ENCODE measurements around the gene PLEKHG5. TPM values are rescaled to one million over a fixed set of nuclear protein-coding genes. Genes with fewer than 3 reads are reported as not detected.

Gene PLEKHG5, protein sequence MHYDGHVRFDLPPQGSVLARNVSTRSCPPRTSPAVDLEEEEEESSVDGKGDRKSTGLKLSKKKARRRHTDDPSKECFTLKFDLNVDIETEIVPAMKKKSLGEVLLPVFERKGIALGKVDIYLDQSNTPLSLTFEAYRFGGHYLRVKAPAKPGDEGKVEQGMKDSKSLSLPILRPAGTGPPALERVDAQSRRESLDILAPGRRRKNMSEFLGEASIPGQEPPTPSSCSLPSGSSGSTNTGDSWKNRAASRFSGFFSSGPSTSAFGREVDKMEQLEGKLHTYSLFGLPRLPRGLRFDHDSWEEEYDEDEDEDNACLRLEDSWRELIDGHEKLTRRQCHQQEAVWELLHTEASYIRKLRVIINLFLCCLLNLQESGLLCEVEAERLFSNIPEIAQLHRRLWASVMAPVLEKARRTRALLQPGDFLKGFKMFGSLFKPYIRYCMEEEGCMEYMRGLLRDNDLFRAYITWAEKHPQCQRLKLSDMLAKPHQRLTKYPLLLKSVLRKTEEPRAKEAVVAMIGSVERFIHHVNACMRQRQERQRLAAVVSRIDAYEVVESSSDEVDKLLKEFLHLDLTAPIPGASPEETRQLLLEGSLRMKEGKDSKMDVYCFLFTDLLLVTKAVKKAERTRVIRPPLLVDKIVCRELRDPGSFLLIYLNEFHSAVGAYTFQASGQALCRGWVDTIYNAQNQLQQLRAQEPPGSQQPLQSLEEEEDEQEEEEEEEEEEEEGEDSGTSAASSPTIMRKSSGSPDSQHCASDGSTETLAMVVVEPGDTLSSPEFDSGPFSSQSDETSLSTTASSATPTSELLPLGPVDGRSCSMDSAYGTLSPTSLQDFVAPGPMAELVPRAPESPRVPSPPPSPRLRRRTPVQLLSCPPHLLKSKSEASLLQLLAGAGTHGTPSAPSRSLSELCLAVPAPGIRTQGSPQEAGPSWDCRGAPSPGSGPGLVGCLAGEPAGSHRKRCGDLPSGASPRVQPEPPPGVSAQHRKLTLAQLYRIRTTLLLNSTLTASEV
- total RNA-seq: 17.6 and 23.9 TPM in 2 replicates

DNA sequence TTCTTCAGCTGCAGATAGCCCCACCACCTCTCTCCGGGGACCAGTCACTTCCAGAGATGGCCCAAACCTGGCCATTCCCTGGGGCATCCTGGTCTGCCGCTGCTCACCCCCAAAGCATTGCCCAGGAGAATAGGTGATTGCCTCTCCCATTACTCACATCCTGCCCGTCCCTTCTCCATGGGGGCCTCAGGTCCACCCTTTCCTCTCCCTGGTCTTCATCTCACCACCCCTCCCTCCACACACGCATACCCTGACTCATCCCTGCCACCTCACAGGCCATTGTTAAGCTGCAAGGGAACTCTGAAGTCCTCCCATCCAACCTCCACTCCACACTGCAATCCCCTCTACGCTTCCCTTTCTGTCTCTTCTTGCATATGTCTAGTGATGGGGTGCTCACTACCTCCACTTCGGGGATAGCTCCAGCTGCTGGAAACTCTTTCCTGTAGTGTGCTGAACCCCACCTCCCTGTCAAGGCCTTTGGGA lies at the start of gene PLEKHG5:
PLEKHG5 (minus strand) TSS at position 188 of the 483 bp plus-strand sequence. CDS start 14,096 bp downstream, outside the sequence.

DNA sequence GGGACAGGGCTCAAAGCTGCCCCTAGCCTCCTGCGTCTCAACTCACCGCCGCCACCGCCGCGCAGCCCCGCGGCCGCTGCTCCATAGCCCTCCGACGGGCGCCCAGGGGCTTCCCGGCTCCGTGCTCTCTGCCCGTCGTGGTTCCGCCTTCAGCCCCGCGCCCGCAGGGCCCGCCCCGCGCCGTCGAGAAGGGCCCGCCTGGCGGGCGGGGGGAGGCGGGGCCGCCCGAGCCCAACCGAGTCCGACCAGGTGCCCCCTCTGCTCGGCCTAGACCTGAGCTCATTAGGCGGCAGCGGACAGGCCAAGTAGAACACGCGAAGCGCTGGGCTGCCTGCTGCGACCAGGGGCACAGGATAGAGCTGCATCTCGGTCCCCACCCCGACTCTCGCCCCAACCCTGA lies 25.4 kb downstream of the PLEKHG5 start, which contains the start of gene TNFRSF25:
TNFRSF25 (minus strand) TSS at position 151 of the 400 bp plus-strand sequence; CDS start at position 85, 66 bp downstream.

DNA sequence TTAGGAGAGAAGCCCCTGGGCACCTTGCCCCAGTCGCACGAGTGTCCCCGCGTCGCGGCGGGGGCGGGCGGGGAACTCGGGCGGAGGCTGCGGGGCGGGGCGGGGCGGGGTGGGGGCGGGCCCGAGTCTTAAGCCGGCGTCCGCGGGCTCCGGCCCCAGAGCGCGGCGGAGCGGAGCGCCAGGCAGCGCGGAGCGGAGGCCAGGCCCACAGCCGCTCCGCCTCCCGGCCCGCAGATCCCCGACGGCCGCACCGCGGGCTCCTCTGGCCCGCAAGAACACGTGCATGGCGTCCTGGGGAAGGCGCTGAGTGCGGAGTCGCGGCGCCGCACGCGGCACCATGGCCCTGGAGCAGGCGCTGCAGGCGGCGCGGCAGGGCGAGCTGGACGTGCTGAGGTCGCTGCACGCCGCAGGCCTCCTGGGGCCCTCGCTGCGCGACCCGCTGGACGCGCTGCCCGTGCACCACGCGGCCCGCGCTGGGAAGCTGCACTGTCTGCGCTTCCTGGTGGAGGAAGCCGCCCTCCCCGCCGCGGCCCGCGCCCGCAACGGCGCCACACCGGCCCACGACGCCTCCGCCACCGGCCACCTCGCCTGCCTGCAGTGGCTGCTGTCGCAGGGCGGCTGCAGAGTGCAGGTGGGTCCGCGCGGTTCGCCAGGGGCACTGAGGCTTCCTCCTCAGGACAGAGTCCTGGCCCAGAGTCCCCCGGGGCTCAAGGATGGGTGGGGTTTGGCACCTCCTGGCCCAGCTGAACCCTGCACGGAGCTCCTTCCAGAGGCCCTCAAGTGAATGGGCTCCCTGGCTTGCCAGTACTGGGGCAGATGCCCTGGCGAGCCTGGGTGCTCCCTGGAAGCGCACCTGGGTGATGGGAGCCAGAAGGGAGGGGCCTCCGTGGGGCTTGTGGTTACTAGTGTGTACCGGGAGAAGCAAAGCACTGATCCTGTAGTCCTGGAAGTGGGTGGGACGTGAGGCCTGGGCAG lies 66.6 kb downstream of the PLEKHG5 start, which contains the start of gene ESPN:
ESPN (plus strand) TSS at position 158 of the 975 bp plus-strand sequence; CDS start at position 338, 180 bp downstream.

DNA sequence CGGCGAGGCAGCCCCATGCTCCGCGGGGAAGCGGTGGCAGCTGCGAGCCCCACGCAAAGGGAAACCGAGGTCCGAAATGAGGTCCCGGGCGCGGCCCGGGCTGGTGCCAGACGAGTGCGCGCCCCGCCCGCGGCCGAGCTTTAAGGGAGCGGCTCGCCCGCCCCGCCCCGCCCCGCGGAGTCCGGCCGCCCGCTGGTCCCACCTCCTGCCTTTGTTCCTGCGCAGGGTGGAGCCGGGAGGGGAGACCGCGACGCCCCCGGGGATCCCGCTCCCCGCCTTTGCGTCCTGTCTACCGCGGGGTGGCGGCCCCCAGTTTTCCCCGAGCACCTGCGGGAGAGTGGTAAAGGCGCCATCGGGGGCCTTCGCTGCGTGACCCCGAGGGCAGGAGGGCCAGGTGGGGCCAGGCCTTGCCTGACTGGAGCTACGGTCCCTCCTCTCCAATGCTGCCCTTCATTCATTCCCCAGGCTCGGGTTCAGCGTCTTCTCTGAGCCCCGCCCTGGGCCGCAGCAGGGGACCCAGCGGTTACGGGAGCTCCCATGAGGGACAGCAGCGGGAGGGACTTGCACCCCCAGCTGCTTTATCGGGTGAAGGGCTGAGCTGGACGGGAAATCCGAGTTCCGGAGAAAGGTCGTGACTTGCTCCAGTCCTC lies 71.5 kb downstream of the PLEKHG5 start, which contains the start of gene HES2:
HES2 (minus strand) TSS at position 116 of the 650 bp plus-strand sequence; CDS start at position 17, 99 bp downstream.

Other genes starting within 250 kb of the PLEKHG5 start
- gene HES3, start 247.5 kb downstream of the PLEKHG5 start, total RNA-seq: not detected in 2 replicates
- gene GPR153, start 230.6 kb downstream of the PLEKHG5 start, total RNA-seq: 1.7 and 2.4 TPM in 2 replicates
- gene ACOT7, start 97.9 kb downstream of the PLEKHG5 start, total RNA-seq: 11.4 and 13.0 TPM in 2 replicates
- 5.9 and 10.2 TPM in 2 replicates for gene HES2, start 71.7 kb downstream of the PLEKHG5 start, total RNA-seq
- 0.22 and 0.69 TPM in 2 replicates for gene ESPN, start 66.9 kb downstream of the PLEKHG5 start, total RNA-seq
- 2.8 and 6.7 TPM in 2 replicates for gene TNFRSF25, start 25.5 kb downstream of the PLEKHG5 start, total RNA-seq
- 14.5 and 20.6 TPM in 2 replicates for gene NOL9, start 62.8 kb upstream of the PLEKHG5 start, total RNA-seq
- gene TAS1R1, start 63.6 kb upstream of the PLEKHG5 start, total RNA-seq: not detected in 2 replicates
- gene ZBTB48, start 88.3 kb upstream of the PLEKHG5 start, total RNA-seq: 13.6 and 15.0 TPM in 2 replicates
- 12.2 and 15.8 TPM in 2 replicates for gene KLHL21, start 111.2 kb upstream of the PLEKHG5 start, total RNA-seq
- 10.8 and 11.0 TPM in 2 replicates for gene PHF13, start 122.1 kb upstream of the PLEKHG5 start, total RNA-seq
- 14.5 and 18.6 TPM in 2 replicates for gene THAP3, start 133.2 kb upstream of the PLEKHG5 start, total RNA-seq
- 33.8 and 44.3 TPM in 2 replicates for gene DNAJC11, start 210.1 kb upstream of the PLEKHG5 start, total RNA-seq